GM12874 (cell line): ENCODE data around the gene GOLT1A.

Source experiments
- CTCF ChIP-seq: IDR thresholded peaks from 2 replicates; pipeline ENCODE4 v1.5.1; 2011; ENCODE audit warnings: low read depth, mild to moderate bottlenecking, control low read depth, low read length, moderate library complexity; ENCODE audit not compliant: insufficient read depth

The GOLT1A gene

GRCh38 chr1:204194080-204194479 is 19.7 kb downstream of the GOLT1A start:
- TF ChIP-seq CTCF, result no peak

- TF ChIP-seq CTCF, result no peak
Observed at GRCh38 chr1:204192589-204193352, 21.0 kb downstream of the GOLT1A start.

GRCh38 chr1:204192046-204192445 is 21.7 kb downstream of the GOLT1A start:
- no peak for TF ChIP-seq CTCF

- TF ChIP-seq CTCF, result no peak
Observed at GRCh38 chr1:204191456-204191855, 22.3 kb downstream of the GOLT1A start.

GRCh38 chr1:204190212-204191211 is 23.3 kb downstream of the GOLT1A start:
- no peak for TF ChIP-seq CTCF

GRCh38 chr1:204188959-204189639 is 24.7 kb downstream of the GOLT1A start:
- no peak for TF ChIP-seq CTCF

- TF ChIP-seq CTCF, result no peak
Observed at GRCh38 chr1:204186597-204186996, 27.2 kb downstream of the GOLT1A start.
